K562 treated with DMSO at 1 percent for 12 hours (cell line): ENCODE measurements around the gene IGSF23. TPM values are rescaled to one million over a fixed set of nuclear protein-coding genes. Genes with fewer than 3 reads are reported as not detected.

Experiments used
- total RNA-seq: library from RNA; unstranded; fragments of 300-600 nt; gene quantifications from 2 replicates; pipeline ENCODE4 v1.2.3, GENCODE V29; 2022; ENCODE audit not compliant: insufficient read depth

The IGSF23 gene, protein sequence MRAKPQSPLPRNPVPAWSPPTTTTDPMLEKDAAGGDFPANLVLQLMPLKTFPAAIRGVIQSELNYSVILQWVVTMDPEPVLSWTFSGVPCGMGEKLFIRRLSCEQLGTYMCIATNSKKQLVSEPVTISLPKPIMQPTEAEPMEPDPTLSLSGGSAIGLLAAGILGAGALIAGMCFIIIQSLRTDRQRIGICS
- total RNA-seq: not detected in 2 replicates

DNA sequence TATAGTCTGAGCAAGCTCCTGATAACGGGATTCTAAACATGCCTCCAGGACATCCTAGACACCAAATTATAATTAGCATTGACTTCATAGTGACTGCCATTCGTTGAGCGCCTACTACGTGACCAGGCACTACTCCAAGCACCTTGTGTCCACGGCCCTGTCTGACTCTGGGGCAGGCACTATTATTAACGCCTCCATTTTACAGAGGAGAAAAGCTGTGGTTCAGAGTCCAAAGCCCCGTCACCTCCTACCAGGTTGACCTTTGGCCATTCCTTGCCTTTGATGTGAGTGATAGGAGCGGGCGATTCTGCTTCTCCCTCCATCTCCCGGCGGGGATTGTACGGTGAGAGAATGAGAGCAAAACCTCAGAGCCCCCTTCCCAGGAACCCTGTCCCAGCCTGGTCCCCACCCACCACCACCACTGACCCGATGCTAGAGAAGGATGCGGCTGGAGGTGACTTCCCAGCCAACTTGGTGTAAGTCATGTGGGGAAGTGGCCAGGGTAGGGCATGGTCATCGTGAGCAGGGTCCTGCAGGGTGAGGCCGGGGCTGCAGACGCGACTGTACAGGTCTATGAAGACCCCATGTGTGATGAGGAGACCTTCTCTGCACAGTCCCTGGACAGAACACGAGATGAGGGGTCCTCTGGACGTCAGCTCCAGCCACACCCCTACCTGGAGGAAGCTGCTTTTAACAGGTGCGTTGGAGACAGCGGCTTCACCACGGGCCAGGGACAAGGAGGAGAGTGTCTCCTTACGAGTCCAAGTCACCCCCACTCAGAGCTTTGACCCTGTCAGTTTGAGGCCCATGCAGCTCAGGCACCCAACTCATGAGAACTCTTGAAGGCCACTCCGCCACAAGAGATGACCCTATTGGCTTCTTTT is at the start of gene IGSF23:
IGSF23 (plus strand) TSS at position 269 of the 884 bp plus-strand sequence; CDS start at position 352, 83 bp downstream.

DNA sequence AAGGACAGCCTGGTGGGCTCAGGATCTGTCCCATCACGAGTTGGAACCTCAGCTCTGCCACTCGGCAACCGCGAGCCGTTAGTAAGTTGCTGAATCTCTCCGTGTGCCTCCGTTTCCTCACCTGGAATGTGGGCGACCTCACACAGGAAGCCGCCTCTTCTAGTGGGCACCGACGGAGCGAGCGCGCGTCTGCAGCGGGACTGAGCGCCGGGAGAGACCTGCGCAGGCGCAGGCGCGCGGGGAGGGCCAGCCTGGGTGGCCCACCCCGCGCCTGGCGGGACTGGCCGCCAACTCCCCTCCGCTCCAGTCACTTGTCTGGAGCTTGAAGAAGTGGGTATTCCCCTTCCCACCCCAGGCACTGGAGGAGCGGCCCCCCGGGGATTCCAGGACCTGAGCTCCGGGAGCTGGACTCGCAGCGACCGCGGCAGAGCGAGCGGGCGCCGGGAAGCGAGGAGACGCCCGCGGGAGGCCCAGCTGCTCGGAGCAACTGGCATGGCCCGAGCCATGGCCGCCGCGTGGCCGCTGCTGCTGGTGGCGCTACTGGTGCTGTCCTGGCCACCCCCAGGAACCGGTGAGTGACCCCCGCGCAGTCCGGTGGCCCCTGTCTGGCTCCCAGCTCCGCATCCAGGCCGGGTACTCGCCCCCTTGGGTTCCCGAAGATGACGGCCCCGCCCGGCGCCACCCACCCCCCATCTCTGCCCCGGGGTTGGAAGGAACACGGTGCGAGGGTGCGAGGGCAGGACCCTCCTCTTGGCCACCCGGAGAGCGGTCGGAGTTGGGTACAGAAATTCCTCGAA is 30.4 kb downstream of the IGSF23 start, which contains the start of gene PVR:
PVR (plus strand) TSS at position 306 of the 797 bp plus-strand sequence; CDS start at position 493, 187 bp downstream.

DNA sequence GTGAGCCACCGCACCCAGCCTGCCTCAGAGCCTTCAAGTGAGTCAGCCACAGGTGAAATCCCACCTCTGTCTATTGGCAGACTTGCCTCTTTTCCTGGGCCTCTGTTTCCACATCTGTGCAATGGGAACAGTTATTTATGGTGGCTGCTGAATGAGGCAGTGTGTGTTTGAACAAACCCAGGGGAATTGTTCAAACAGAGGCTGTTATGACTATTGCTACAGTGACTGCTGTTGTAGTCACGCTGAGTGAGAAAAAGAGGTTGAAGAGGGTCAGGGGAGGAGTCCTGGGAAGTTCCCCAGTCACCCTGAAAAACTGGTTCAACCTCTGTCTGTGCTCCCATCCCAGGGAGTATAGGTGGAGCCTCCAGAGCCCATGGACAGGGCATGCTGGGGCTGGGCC is 58.0 kb downstream of the IGSF23 start, which contains the start of gene CEACAM19:
CEACAM19 (plus strand) TSS at position 83 of the 400 bp plus-strand sequence. CDS start 450 bp downstream, outside the sequence.

Other genes with a start within 250 kb of the IGSF23 start
- gene ZNF285, start 212.0 kb upstream of the IGSF23 start, total RNA-seq: 0.38 TPM in 1 of 2 replicates, not detected in the other
- 0.36 and 3.2 TPM in 2 replicates for gene ZNF229, start 165.1 kb upstream of the IGSF23 start, total RNA-seq
- 1.0 and 5.4 TPM in 2 replicates for gene ZNF180, start 113.0 kb upstream of the IGSF23 start, total RNA-seq
- not detected in 2 replicates for gene CEACAM20, start 83.9 kb upstream of the IGSF23 start, total RNA-seq
- 6.4 and 18.5 TPM in 2 replicates for gene PVR, start 30.3 kb downstream of the IGSF23 start, total RNA-seq
- gene CEACAM19, start 57.9 kb downstream of the IGSF23 start, total RNA-seq: 2.2 and 4.8 TPM in 2 replicates
- not detected in 2 replicates for gene CEACAM16, start 85.6 kb downstream of the IGSF23 start, total RNA-seq
- 20.0 and 22.6 TPM in 2 replicates for gene BCL3, start 135.1 kb downstream of the IGSF23 start, total RNA-seq
- not detected in 2 replicates for gene CBLC, start 164.3 kb downstream of the IGSF23 start, total RNA-seq
- gene BCAM, start 195.5 kb downstream of the IGSF23 start, total RNA-seq: 2.7 and 6.7 TPM in 2 replicates
- gene NECTIN2, start 232.7 kb downstream of the IGSF23 start, total RNA-seq: 80.1 and 110 TPM in 2 replicates